ENCODE results near the gene CXXC4.

DNA sequence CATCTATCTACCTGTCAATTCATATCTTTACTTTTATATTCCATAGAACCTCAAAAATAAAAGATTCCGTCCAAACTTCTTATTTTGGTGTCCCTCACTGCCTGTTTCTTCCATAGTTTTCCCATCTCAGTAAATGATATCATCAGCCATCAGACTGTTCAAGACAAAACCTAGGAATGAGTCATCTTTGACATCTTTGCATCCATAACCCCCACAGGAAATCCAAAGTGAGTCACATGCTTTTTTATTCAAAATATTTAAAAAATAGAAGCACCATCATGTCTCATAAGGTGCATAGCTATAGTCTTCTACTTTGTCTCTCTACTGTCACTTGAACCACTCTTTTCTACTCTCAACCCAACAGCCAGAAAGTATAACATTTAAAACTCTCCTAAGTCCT lies 29.9 kb upstream of the CXXC4 start:
- TF ChIP-seq, protein P1, sequence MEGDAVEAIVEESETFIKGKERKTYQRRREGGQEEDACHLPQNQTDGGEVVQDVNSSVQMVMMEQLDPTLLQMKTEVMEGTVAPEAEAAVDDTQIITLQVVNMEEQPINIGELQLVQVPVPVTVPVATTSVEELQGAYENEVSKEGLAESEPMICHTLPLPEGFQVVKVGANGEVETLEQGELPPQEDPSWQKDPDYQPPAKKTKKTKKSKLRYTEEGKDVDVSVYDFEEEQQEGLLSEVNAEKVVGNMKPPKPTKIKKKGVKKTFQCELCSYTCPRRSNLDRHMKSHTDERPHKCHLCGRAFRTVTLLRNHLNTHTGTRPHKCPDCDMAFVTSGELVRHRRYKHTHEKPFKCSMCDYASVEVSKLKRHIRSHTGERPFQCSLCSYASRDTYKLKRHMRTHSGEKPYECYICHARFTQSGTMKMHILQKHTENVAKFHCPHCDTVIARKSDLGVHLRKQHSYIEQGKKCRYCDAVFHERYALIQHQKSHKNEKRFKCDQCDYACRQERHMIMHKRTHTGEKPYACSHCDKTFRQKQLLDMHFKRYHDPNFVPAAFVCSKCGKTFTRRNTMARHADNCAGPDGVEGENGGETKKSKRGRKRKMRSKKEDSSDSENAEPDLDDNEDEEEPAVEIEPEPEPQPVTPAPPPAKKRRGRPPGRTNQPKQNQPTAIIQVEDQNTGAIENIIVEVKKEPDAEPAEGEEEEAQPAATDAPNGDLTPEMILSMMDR (conservative IDR thresholded peaks at IDR 0.05; ENCODE audit: low read depth, low read length): no peak
- no peak for TF ChIP-seq EZH2phosphoT487 (IDR thresholded peaks at IDR 0.05; ENCODE audit: borderline replicate concordance, low read length)
- TF ChIP-seq EZH2 (IDR thresholded peaks at IDR 0.05; ENCODE audit: low read length, unreplicated experiment): no peak
